GM06990 (cell line): ENCODE results near the gene CUX1.

Experiments used
- DNase-seq: peaks from one replicate; pipeline ENCODE4 v3.0.0-alpha.2; 2011; ENCODE audit not compliant: insufficient read length; ENCODE audit errors: extremely low read depth
- H3K27me3 ChIP-seq: replicated peaks from 2 replicates; pipeline ENCODE4 v1.6.0; 2011; ENCODE audit warnings: low read length; ENCODE audit not compliant: control insufficient read depth, insufficient read depth
- H3K36me3 ChIP-seq: 2 replicates; pipeline ENCODE4 v1.5.1; 2011; ENCODE audit warnings: low read length; ENCODE audit not compliant: control insufficient read depth, insufficient read depth
- H3K4me3 ChIP-seq: replicated peaks from 2 replicates; pipeline ENCODE4 v1.5.1; 2011; ENCODE audit warnings: low read depth, mild to moderate bottlenecking, control low read depth, low read length
- TF ChIP-seq, protein P1 (sequence below): IDR thresholded peaks from 2 replicates; pipeline ENCODE4 v1.5.1; 2011; ENCODE audit warnings: low read length, control low read depth, mild to moderate bottlenecking, inconsistent platforms; ENCODE audit not compliant: insufficient read depth, poor library complexity, severe bottlenecking

Gene CUX1

DNA sequence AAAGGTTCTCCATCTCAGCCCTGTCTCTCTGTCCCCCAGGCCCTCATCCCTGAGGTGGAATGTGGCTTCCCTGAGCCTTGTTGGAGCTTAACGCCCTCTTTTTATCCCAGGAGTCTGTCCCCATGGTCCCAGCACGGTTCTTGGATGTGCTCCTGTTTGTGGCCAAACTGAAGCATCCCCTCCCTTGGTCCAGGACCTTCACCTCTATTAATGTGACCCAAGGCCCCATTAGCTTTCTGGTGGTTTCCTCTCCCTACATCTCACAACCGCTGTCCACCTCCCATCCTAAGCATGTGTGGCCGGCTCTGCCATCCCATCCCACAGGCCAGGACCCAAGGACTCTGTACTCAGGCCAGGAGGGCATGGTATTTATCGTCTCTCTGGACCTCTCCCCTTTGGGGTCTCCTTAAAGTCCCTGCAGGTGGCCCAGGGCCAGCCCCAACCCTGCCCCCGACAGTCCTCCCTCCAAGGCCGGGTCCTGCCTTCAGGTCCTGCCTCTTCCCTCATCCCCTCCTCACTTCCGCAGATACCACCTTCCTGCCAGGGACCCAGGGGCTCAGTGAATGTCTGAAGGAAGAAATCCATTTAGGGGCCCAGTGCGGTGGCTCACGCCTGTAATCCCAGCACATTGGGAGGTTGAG is 453.9 kb downstream of the CUX1 start:
- TF ChIP-seq, protein P1, sequence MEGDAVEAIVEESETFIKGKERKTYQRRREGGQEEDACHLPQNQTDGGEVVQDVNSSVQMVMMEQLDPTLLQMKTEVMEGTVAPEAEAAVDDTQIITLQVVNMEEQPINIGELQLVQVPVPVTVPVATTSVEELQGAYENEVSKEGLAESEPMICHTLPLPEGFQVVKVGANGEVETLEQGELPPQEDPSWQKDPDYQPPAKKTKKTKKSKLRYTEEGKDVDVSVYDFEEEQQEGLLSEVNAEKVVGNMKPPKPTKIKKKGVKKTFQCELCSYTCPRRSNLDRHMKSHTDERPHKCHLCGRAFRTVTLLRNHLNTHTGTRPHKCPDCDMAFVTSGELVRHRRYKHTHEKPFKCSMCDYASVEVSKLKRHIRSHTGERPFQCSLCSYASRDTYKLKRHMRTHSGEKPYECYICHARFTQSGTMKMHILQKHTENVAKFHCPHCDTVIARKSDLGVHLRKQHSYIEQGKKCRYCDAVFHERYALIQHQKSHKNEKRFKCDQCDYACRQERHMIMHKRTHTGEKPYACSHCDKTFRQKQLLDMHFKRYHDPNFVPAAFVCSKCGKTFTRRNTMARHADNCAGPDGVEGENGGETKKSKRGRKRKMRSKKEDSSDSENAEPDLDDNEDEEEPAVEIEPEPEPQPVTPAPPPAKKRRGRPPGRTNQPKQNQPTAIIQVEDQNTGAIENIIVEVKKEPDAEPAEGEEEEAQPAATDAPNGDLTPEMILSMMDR: no peak
- no peak overlapping the region for H3K4me3 ChIP-seq
- no peaks in the 10 kb centered on the region; the same call in 1 of the 2 replicates for H3K27me3 ChIP-seq
- no peak for DNase-seq
- H3K36me3 ChIP-seq: no peaks in the 10 kb centered on the region

DNA sequence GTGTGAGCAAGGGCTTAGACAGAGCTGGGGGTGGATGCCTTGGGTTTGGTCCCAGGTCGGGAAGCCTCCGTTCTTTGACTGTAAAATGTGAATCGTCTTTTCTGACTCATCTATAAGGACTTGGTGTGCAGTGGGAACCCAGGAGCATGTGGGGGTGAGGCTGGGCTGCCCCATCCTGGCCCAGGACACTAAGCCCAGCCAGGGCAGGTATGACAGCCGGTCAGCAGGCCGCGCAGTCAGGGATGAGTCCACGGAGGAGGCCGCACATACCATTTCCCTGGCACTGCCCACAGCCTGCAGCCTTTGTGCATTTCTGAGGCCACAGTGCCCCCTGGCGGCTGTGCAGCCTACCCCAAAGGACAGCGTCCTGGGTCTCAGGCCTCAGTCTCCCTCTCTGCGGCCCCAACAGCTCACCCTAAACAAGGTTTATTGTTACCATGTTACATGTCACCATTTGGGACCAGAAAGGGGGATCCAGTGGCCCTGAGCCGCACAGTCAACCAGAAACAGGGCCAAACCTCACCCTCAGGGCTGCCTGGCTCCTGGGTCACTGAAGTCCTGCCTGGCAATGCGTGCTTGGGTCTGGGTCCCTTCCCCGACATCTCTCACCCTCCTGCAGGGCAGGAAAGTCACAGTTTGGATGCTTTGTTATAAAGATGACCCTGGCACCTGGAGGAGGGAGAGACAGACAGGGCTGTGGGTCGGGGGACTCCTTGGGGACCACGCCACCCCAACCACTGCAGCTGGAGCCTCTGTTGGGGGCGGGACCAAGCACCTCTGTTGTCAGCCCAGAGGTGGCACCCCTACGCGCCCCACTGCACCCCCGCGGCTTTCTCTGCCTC is 454.9 kb downstream of the CUX1 start:
- no peak overlapping the region for H3K4me3 ChIP-seq
- H3K27me3 ChIP-seq: no peaks in the 10 kb centered on the region; the same call in 1 of the 2 replicates
- TF ChIP-seq, protein P1: peak; percentile 88
- DNase-seq: peak; percentile 62
- H3K36me3 ChIP-seq: no peaks in the 10 kb centered on the region

DNA sequence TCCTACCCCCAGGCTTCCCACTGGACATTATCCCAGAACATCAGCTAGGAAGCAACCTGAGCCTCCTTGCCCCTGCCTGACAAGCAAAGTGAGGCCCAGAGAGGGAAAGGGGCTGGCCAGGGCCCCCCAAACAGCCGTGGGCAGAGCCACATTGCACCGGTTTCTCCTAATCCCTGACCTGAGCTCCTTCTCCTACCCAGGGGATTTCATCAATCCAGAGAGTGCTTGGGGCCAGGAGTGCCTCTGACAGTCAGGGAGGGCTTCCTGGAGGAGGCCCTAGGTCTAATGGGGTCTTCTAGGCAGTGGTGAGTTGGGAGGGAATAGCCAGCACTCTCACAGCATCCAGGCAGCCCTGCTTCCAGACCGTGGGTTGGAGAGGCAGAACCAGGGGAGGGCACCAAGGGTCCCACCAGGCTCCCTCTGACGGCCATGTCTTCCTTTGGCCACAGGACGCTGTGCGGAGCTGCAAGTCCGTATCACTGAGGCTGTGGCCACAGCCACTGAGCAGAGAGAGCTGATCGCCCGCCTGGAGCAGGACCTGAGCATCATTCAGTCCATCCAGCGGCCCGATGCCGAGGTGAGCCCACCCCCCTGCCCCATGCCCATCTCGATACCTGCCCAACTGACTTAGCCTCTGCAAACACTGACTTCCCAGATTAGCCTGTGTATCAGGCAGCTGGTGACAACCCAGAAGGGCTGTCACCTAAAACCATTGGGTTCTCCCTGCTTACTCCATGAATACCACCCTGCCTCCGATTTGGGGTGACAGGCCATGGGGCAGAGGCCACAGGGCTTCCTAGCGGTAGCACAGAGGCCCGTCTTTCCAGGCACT is 455.7 kb downstream of the CUX1 start:
- Histone ChIP-seq H3K4me3 (no peak overlapping the region), H3K27me3 (no peaks in the 10 kb centered on the region; the same call in 1 of the 2 replicates), H3K36me3 (no peaks in the 10 kb centered on the region)
- no peak for DNase-seq
- TF ChIP-seq, protein P1: no peak

DNA sequence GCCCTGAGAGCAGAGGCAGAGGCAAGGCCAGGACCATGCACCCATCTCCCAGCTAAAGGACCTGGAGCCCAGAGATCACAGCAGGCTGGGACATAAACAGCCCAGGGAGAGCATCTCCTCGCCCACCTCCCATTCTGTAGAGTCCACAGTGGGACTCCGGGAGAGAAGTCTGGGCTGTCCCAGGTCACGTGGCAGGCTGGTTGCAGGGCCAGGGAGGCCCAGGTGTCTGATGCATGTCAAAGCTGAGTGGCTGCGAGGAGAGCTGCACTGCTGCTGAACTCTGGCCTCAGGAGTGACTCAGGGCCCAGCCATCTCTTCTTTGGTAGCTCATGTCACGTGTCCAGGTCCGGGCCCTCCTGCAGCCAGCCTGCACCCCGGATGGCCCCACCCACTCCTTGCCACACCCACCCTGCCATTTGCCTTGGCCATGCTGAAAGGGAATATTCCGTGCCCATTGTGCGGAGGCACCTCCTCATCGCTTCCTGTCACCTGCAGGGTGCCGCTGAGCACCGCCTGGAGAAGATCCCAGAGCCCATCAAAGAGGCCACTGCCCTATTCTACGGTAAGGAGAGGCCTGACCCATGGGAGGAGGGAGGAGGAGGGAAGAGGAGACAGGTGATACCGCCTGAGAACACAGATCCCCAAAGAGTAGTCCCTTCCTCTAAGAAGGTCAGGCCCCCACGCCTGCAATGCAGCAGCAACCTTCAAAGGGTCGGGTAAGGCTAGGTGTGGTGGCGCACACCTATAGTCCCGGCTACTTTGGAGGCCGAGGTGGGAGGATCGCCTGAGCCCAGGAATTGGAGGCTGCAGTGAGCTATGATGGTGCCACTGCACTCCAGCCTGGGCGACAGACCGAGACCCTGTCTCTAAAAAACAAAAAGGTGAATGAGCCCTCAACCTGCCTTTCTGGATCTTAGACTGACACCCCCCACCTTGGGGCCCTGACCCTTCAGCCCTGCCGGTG is 456.6 kb downstream of the CUX1 start:
- Histone ChIP-seq H3K4me3 (no peak overlapping the region), H3K27me3 (no peaks in the 10 kb centered on the region), H3K36me3 (no peaks in the 10 kb centered on the region)
- TF ChIP-seq, protein P1: no peak
- DNase-seq: no peak
